ENCODE measurements around the gene SMPD3. TPM values are rescaled to one million over a fixed set of nuclear protein-coding genes. Genes with fewer than 3 reads are reported as not detected.

SMPD3 gene
- total RNA-seq, 4 donors from 2014 or later, result 0.22 to 0.38 TPM; not detected in 2

- no peak for TF ChIP-seq CTCF (IDR thresholded peaks at IDR 0.05; ENCODE audit: low read depth)
Observed at GRCh38 chr16:68480084-68480995, 32.0 kb upstream of the SMPD3 start.

GRCh38 chr16:68479271-68479670, 31.0 kb upstream of the SMPD3 start:
- no peak for TF ChIP-seq CTCF (IDR thresholded peaks at IDR 0.05; ENCODE audit: low read depth)

- TF ChIP-seq CTCF (IDR thresholded peaks at IDR 0.05; ENCODE audit: low read depth), result no peak
Observed at GRCh38 chr16:68478526-68479250, 30.4 kb upstream of the SMPD3 start.

- TF ChIP-seq CTCF (IDR thresholded peaks at IDR 0.05; ENCODE audit: low read depth), result no peak
Observed at GRCh38 chr16:68475071-68475470, 26.8 kb upstream of the SMPD3 start.

GRCh38 chr16:68473358-68474070, 25.2 kb upstream of the SMPD3 start:
- no peak for TF ChIP-seq CTCF (IDR thresholded peaks at IDR 0.05; ENCODE audit: low read depth)

GRCh38 chr16:68472581-68472980, 24.3 kb upstream of the SMPD3 start:
- no peak for TF ChIP-seq CTCF (IDR thresholded peaks at IDR 0.05; ENCODE audit: low read depth)
